Endothelial cell of umbilical vein (primary cell): ENCODE results near the gene CYP21A2. TPM values are rescaled to one million over a fixed set of nuclear protein-coding genes. Genes with fewer than 3 reads are reported as not detected.
"Not testable (repeated sequence)": the region's sequence is repeated elsewhere in the genome, so short reads cannot be mapped to it uniquely, and the experiment has no call there.

Source experiments
- BruUV-seq: library from RNA; stranded (reverse); fragments of 400-500 nt; replicated peaks from 2 replicates; lab custom pipeline; 2021; lab: Mats Ljungman, UMichigan
- CTCF ChIA-PET: fragments of 300-600, 350-600 bp; sonication (Branson Sonifier 250); formaldehyde crosslinking; loops from one replicate; lab custom pipeline; 2021; ENCODE audit warnings: antibody characterized with exemption, inconsistent platforms; lab: Charles Lee
- POLR2A ChIA-PET: fragments of 300-600, 350-600 bp; sonication (Branson Sonifier 250); formaldehyde crosslinking; loops from one replicate; lab custom pipeline; 2021; ENCODE audit warnings: antibody characterized with exemption, inconsistent platforms; lab: Charles Lee
- DNase-seq: peaks from one replicate; pipeline ENCODE4 v3.0.0-alpha.2; 2011; ENCODE audit warnings: low read depth, low spot score
- FAIRE-seq: peaks from 2 replicates; lab custom pipeline; 2011; peaks lifted over from hg19 to GRCh38; lab: Jason Lieb, UNC
- H2AFZ ChIP-seq: 2 replicates; pipeline ENCODE4 v1.6.0; 2012; ENCODE audit warnings: low read depth, low read length, control low read depth, inconsistent platforms
- H3K27ac ChIP-seq: 2 replicates; pipeline ENCODE4 v1.5.1; 2011; ENCODE audit warnings: low read depth, mild to moderate bottlenecking, control low read depth, low read length, moderate library complexity; ENCODE audit not compliant: insufficient read depth
- H3K27me3 ChIP-seq, 2 experiments: 2 replicates each; pipeline versions ENCODE4 v1.6.0 to v1.6.1; 2011; ENCODE audit warnings: low read length in 2 of 2, mixed read lengths in 1 of 2; ENCODE audit not compliant: control insufficient read depth in 2 of 2, insufficient read depth in 2 of 2
- H3K36me3 ChIP-seq, 2 experiments: 2 replicates in 1 of 2; 3 replicates in 1 of 2; pipeline ENCODE4 v1.5.1; 2011; ENCODE audit warnings: low read length in 2 of 2, mild to moderate bottlenecking in 1 of 2, moderate library complexity in 1 of 2; ENCODE audit not compliant: control insufficient read depth in 2 of 2, insufficient read depth in 2 of 2; ENCODE audit errors: extremely low read depth in 1 of 2
- H3K4me1 ChIP-seq: 3 replicates; pipeline ENCODE4 v1.5.1; 2011; ENCODE audit warnings: mild to moderate bottlenecking, low read length; ENCODE audit not compliant: control insufficient read depth, insufficient read depth; ENCODE audit errors: extremely low read depth
- H3K4me2 ChIP-seq: 2 replicates; pipeline ENCODE4 v1.6.1; 2011; ENCODE audit warnings: low read length, control low read depth, mixed read lengths; ENCODE audit not compliant: insufficient read depth
- H3K4me3 ChIP-seq, 3 experiments: fragments of 200-600 bp in 1 of 3; sonication (generic), shearing (Covaris generic) in 1 of 3; replicated peaks in 1 of 3; 2 replicates each; pipeline ENCODE4 v1.5.1; 2011 to 2016; ENCODE audit warnings: control low read depth in 3 of 3, low read length in 3 of 3, mild to moderate bottlenecking in 2 of 3, inconsistent platforms in 1 of 3, low read depth in 1 of 3, moderate library complexity in 1 of 3; ENCODE audit not compliant: insufficient read depth in 1 of 3
- H3K79me2 ChIP-seq: 2 replicates; pipeline ENCODE4 v1.6.0; 2012; ENCODE audit warnings: low read length, inconsistent platforms; ENCODE audit not compliant: control insufficient read depth, insufficient read depth
- H3K9ac ChIP-seq: replicated peaks from 2 replicates; pipeline ENCODE3; 2011; ENCODE audit warnings: low read length, control low read depth; ENCODE audit not compliant: insufficient read depth; ENCODE audit errors: extremely low read depth
- H3K9me1 ChIP-seq: replicated peaks from 3 replicates; pipeline ENCODE4 v1.6.0; 2011; ENCODE audit warnings: mild to moderate bottlenecking, low read length; ENCODE audit not compliant: control insufficient read depth, insufficient read depth; ENCODE audit errors: extremely low read depth
- H3K9me3 ChIP-seq: replicated peaks from 2 replicates; pipeline ENCODE4 v1.5.1; 2012; ENCODE audit warnings: low read length, inconsistent platforms; ENCODE audit not compliant: control insufficient read depth, insufficient read depth
- H4K20me1 ChIP-seq: replicated peaks from 2 replicates; pipeline ENCODE3; 2011; ENCODE audit warnings: mild to moderate bottlenecking, low read length; ENCODE audit not compliant: control insufficient read depth, insufficient read depth; ENCODE audit errors: extremely low read depth
- dilution Hi-C: fragments of 300-500 bp; cut with MboI; formaldehyde crosslinking; loops from one replicate; pipeline ENCODE4 v1.15.0; 2019; ENCODE audit warnings: low sequenced_read_pairs; ENCODE audit not compliant: extremely low pct_ligation_motif_present
- intact Hi-C: fragments of 100-400 bp; cut with micrococcal nuclease; formaldehyde crosslinking; loops from one replicate; pipeline ENCODE4 v1.10.0; 2022
- polyA plus RNA-seq, 4 experiments: library from polyadenylated mRNA; depleted of rRNA in 3 of 4; stranded (reverse) in 3 of 4; unstranded in 1 of 4; fragments of >200 nt; gene quantifications; 2 replicates each; pipeline versions ENCODE4 v1.2.1 to v1.2.3, GENCODE V29; 2011 to 2012; ENCODE audit warnings: missing spikeins in 1 of 4
- total RNA-seq: library from RNA; stranded (reverse); gene quantifications from 2 replicates; pipeline ENCODE4 v1.2.3, GENCODE V29; 2021

CYP21A2 gene
- total and polyA plus RNA-seq, 2 donors (not counting 3 experiments of a cell fraction or from before 2014, with no cell fraction given) = 0.22 to 0.46 TPM

DNA sequence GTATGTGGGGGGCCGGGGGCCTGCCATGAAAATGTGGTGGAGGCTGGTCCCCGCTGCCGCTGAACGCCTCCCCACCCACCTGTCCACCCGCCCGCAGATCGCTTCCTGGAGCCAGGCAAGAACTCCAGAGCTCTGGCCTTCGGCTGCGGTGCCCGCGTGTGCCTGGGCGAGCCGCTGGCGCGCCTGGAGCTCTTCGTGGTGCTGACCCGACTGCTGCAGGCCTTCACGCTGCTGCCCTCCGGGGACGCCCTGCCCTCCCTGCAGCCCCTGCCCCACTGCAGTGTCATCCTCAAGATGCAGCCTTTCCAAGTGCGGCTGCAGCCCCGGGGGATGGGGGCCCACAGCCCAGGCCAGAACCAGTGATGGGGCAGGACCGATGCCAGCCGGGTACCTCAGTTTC lies 30.2 kb upstream of the CYP21A2 start:
- H3K9ac ChIP-seq, H3K4me2 ChIP-seq, H3K4me3 ChIP-seq, H3K9me1 ChIP-seq, H3K27me3 ChIP-seq, FAIRE-seq, CTCF ChIA-PET, H3K27ac ChIP-seq, intact Hi-C loops, H3K9me3 ChIP-seq, dilution Hi-C loops, POLR2A ChIA-PET, H4K20me1 ChIP-seq, DNase-seq, H3K4me1 ChIP-seq, H3K36me3 ChIP-seq, BruUV-seq, H2AFZ ChIP-seq, H3K79me2 ChIP-seq: not testable (repeated sequence)

DNA sequence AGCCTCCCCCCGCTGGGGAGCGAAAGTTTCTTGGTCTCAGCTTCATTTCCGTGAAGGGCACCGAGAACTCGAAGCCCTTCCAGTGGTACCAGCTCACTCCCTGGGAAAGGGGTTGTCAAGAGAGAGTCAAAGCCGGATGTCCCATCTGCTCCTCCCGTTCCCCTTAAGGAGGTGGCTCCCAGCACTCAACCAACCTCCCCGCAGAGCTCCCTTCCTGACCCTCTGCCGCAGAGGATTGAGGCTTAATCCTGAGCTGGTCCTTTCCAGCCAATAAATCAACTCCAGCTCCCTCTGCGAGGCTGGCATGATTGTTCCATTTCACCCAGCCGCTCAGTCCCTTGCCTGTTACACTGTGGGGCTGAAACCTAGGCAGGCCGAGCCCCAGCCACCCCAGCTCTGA lies 29.6 kb upstream of the CYP21A2 start:
- H3K9me3 ChIP-seq, H3K4me2 ChIP-seq, H3K36me3 ChIP-seq, H3K9me1 ChIP-seq, H3K4me1 ChIP-seq, H2AFZ ChIP-seq, dilution Hi-C loops, DNase-seq, FAIRE-seq, H3K79me2 ChIP-seq, H3K9ac ChIP-seq, H3K27ac ChIP-seq, H3K27me3 ChIP-seq, POLR2A ChIA-PET, BruUV-seq, H4K20me1 ChIP-seq, CTCF ChIA-PET, H3K4me3 ChIP-seq, intact Hi-C loops: not testable (repeated sequence)

DNA sequence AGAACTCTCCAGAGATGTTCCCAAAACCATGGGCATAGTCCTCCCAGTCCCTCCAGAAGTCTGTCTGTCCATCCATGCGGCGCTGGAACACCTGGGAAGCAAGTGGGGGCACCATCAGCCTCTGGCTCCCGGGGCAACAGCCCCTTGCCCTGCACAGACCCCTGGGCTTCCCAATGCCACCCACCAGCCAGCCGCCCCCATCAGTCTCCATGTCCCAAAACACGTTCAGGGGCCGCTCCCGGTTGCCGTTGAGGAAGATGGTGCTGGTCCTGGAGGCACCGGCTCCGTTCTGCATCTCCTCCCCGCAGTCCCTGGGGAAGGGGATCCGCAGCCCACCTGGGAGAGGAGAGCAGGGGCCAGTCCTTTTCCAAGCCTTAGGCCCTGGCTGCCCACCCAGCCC lies 28.7 kb upstream of the CYP21A2 start:
- H3K4me1 ChIP-seq, POLR2A ChIA-PET, H3K9ac ChIP-seq, H3K9me3 ChIP-seq, FAIRE-seq, H3K27me3 ChIP-seq, CTCF ChIA-PET, intact Hi-C loops, H3K27ac ChIP-seq, BruUV-seq, H2AFZ ChIP-seq, H3K4me2 ChIP-seq, H3K4me3 ChIP-seq, dilution Hi-C loops, DNase-seq, H4K20me1 ChIP-seq, H3K36me3 ChIP-seq, H3K79me2 ChIP-seq, H3K9me1 ChIP-seq: not testable (repeated sequence)

DNA sequence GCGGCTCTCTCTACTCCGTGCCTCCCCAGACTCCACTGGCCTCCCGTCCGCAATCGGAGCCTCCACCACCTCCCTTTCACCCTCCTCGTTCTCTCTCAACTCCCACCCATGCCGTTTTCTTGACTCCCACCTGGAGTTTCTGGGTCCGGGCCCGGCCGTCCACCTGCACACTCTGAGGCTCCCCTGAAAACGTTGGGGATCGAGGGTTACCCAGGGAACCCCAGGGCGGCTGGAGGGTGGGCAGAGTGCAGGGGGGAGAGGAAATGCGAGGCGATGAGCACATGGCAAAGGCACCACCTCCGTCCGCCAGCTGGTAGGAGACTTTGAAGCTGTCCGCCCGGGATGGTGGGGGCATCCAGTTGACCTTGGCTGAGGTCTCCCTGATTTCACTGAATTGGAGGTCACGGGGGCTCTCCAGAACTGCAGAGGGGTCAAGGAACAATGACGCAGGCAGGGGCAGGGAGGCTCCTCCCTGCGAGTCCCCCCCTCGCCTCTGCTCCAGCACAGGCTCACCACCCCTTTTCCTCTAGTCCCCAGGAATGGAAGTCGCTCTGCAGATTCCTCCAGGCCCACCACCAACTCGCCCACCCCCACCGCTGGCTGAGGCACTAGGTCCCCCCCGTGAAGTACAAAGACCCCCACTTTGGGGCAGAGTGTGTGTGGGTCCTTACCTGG lies 27.2 kb upstream of the CYP21A2 start:
- H3K4me1 ChIP-seq, H3K36me3 ChIP-seq, BruUV-seq, DNase-seq, H4K20me1 ChIP-seq, H3K9me1 ChIP-seq, FAIRE-seq, CTCF ChIA-PET, H3K4me2 ChIP-seq, H2AFZ ChIP-seq, H3K27me3 ChIP-seq, H3K9ac ChIP-seq, POLR2A ChIA-PET, H3K4me3 ChIP-seq, H3K79me2 ChIP-seq, H3K27ac ChIP-seq, dilution Hi-C loops, H3K9me3 ChIP-seq, intact Hi-C loops: not testable (repeated sequence)
